Neural cell (in vitro differentiated cells): ENCODE measurements around the gene LRRC27. TPM values are rescaled to one million over a fixed set of nuclear protein-coding genes. Genes with fewer than 3 reads are reported as not detected.

Experiments used
- H2AFZ ChIP-seq: fragments of 200-600, 300-800 bp; sonication (generic), shearing (Covaris generic); 2 replicates; pipeline ENCODE4 v1.6.0; 2014; ENCODE audit warnings: low read depth, mild to moderate bottlenecking, antibody characterized with exemption, low read length, moderate library complexity
- H3F3A ChIP-seq: fragments of 200-600 bp; shearing (Covaris generic); 2 replicates; pipeline ENCODE4 v1.6.1; 2016; ENCODE audit warnings: mild to moderate bottlenecking, moderate library complexity, mixed read lengths, antibody characterized with exemption, low read length; ENCODE audit not compliant: insufficient read depth, poor library complexity, severe bottlenecking
- H3K27ac ChIP-seq: fragments of 200-600, 300-800 bp; sonication (generic), shearing (Covaris generic); 2 replicates; pipeline ENCODE4 v1.5.1; 2014; ENCODE audit warnings: mild to moderate bottlenecking, low read length, moderate library complexity
- H3K27me3 ChIP-seq: fragments of 300-800, 200-600 bp; sonication (generic), shearing (Covaris generic); 2 replicates; pipeline ENCODE4 v1.6.0; 2014; ENCODE audit warnings: mild to moderate bottlenecking, low read depth, low read length, moderate library complexity; ENCODE audit not compliant: insufficient read depth
- H3K36me3 ChIP-seq: fragments of 300-800, 200-600 bp; sonication (generic), shearing (Covaris generic); 2 replicates; pipeline ENCODE4 v1.5.1; 2014; ENCODE audit warnings: mild to moderate bottlenecking, antibody characterized with exemption, low read length, moderate library complexity; ENCODE audit not compliant: insufficient read depth
- H3K4me2 ChIP-seq: fragments of 300-800, 200-600 bp; sonication (generic), shearing (Covaris generic); 2 replicates; pipeline ENCODE4 v1.6.0; 2014; ENCODE audit warnings: mild to moderate bottlenecking, low read length
- H3K4me3 ChIP-seq: fragments of 300-800, 200-600 bp; sonication (generic), shearing (Covaris generic); 2 replicates; pipeline ENCODE4 v1.5.1; 2014; ENCODE audit warnings: mild to moderate bottlenecking, low read length, moderate library complexity
- H3K79me2 ChIP-seq: fragments of 200-600 bp; shearing (Covaris generic); replicated peaks from 2 replicates; pipeline ENCODE4 v1.6.0; 2014; ENCODE audit warnings: mild to moderate bottlenecking, low read length, moderate library complexity; ENCODE audit not compliant: insufficient read depth
- H3K9ac ChIP-seq: fragments of 300-800, 200-600 bp; sonication (generic), shearing (Covaris generic); 2 replicates; pipeline ENCODE4 v1.6.1; 2016; ENCODE audit warnings: mild to moderate bottlenecking, low read length, mixed read lengths
- H3K9me2 ChIP-seq: fragments of 200-600 bp; shearing (Covaris generic); 2 replicates; pipeline ENCODE4 v1.6.1; 2016; ENCODE audit warnings: mild to moderate bottlenecking, low read length, mixed read lengths; ENCODE audit not compliant: insufficient read depth
- H3K9me3 ChIP-seq: fragments of 200-600, 300-800 bp; sonication (generic), shearing (Covaris generic); 2 replicates; pipeline ENCODE4 v1.6.1; 2016; ENCODE audit warnings: mild to moderate bottlenecking, mixed run types, low read length, moderate library complexity, mixed read lengths
- H4K20me1 ChIP-seq: fragments of 200-600 bp; shearing (Covaris generic); 2 replicates; pipeline ENCODE4 v1.6.1; 2016; ENCODE audit warnings: mild to moderate bottlenecking, mixed run types; ENCODE audit not compliant: insufficient read depth
- EP300 ChIP-seq: fragments of 450-650 bp; conservative IDR thresholded peaks from 2 replicates; pipeline ENCODE4 v1.6.1; 2014; ENCODE audit warnings: antibody characterized with exemption, mild to moderate bottlenecking, moderate library complexity; ENCODE audit not compliant: poor library complexity, severe bottlenecking
- EZH2 ChIP-seq: fragments of 200-600, 300-800 bp; shearing (Covaris generic), sonication (generic); IDR thresholded peaks from 2 replicates; pipeline ENCODE4 v1.6.1; 2014; ENCODE audit warnings: antibody characterized with exemption, low read length, borderline replicate concordance, mild to moderate bottlenecking; ENCODE audit not compliant: insufficient read depth, poor library complexity, severe bottlenecking
- MXI1 ChIP-seq: fragments of 450-650 bp; conservative IDR thresholded peaks from 2 replicates; pipeline ENCODE4 v1.6.1; 2014; ENCODE audit warnings: antibody characterized with exemption, mild to moderate bottlenecking; ENCODE audit not compliant: poor library complexity, severe bottlenecking
- POLR2AphosphoS5 ChIP-seq: IDR thresholded peaks from 2 replicates; pipeline ENCODE4 v1.6.1; 2012
- RAD21 ChIP-seq: fragments of 450-650 bp; conservative IDR thresholded peaks from 2 replicates; pipeline ENCODE4 v1.6.1; 2014; ENCODE audit warnings: antibody characterized with exemption, mild to moderate bottlenecking, moderate library complexity
- SMC3 ChIP-seq: fragments of 450-650 bp; conservative IDR thresholded peaks from 2 replicates; pipeline ENCODE4 v1.6.1; 2014; ENCODE audit warnings: antibody characterized with exemption, mild to moderate bottlenecking, moderate library complexity; ENCODE audit not compliant: poor library complexity
- TAF1 ChIP-seq: IDR thresholded peaks from 2 replicates; pipeline ENCODE4 v1.6.1; 2012; ENCODE audit warnings: low read depth
- polyA plus RNA-seq: library from polyadenylated mRNA; depleted of rRNA; stranded (reverse); fragments of >200 nt; gene quantifications from 2 replicates; pipeline ENCODE4 v1.2.3, GENCODE V29; 2014
- TF ChIP-seq, protein P1 (sequence below): fragments of 450-650 bp; IDR thresholded peaks from 2 replicates; pipeline ENCODE4 v1.5.1; 2014; ENCODE audit warnings: antibody characterized with exemption, mild to moderate bottlenecking, moderate library complexity; ENCODE audit not compliant: poor library complexity, severe bottlenecking
- TF ChIP-seq, protein P2 (sequence below): IDR thresholded peaks from 2 replicates; pipeline ENCODE4 v1.6.1; 2012; ENCODE audit warnings: borderline replicate concordance

LRRC27 gene
- polyA plus RNA-seq, 1 donor from 2014 or later = 26.7 TPM

- no peak overlapping the region for H2AFZ ChIP-seq
- H3K9me2 ChIP-seq = no peaks in the 10 kb centered on the region
- no peak overlapping the region for H3K4me3 ChIP-seq
- no peaks in the 10 kb centered on the region for H3K36me3 ChIP-seq
- H3K79me2 ChIP-seq = no peaks in the 10 kb centered on the region
- TF ChIP-seq SMC3 = no peak
- TF ChIP-seq, protein P1, sequence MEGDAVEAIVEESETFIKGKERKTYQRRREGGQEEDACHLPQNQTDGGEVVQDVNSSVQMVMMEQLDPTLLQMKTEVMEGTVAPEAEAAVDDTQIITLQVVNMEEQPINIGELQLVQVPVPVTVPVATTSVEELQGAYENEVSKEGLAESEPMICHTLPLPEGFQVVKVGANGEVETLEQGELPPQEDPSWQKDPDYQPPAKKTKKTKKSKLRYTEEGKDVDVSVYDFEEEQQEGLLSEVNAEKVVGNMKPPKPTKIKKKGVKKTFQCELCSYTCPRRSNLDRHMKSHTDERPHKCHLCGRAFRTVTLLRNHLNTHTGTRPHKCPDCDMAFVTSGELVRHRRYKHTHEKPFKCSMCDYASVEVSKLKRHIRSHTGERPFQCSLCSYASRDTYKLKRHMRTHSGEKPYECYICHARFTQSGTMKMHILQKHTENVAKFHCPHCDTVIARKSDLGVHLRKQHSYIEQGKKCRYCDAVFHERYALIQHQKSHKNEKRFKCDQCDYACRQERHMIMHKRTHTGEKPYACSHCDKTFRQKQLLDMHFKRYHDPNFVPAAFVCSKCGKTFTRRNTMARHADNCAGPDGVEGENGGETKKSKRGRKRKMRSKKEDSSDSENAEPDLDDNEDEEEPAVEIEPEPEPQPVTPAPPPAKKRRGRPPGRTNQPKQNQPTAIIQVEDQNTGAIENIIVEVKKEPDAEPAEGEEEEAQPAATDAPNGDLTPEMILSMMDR = no peak
- TF ChIP-seq MXI1 = no peak
- no peak for TF ChIP-seq RAD21
- no peak for TF ChIP-seq EZH2
- TF ChIP-seq EP300 = no peak
- TF ChIP-seq POLR2AphosphoS5 = no peak
- TF ChIP-seq TAF1 = no peak
- TF ChIP-seq, protein P2, sequence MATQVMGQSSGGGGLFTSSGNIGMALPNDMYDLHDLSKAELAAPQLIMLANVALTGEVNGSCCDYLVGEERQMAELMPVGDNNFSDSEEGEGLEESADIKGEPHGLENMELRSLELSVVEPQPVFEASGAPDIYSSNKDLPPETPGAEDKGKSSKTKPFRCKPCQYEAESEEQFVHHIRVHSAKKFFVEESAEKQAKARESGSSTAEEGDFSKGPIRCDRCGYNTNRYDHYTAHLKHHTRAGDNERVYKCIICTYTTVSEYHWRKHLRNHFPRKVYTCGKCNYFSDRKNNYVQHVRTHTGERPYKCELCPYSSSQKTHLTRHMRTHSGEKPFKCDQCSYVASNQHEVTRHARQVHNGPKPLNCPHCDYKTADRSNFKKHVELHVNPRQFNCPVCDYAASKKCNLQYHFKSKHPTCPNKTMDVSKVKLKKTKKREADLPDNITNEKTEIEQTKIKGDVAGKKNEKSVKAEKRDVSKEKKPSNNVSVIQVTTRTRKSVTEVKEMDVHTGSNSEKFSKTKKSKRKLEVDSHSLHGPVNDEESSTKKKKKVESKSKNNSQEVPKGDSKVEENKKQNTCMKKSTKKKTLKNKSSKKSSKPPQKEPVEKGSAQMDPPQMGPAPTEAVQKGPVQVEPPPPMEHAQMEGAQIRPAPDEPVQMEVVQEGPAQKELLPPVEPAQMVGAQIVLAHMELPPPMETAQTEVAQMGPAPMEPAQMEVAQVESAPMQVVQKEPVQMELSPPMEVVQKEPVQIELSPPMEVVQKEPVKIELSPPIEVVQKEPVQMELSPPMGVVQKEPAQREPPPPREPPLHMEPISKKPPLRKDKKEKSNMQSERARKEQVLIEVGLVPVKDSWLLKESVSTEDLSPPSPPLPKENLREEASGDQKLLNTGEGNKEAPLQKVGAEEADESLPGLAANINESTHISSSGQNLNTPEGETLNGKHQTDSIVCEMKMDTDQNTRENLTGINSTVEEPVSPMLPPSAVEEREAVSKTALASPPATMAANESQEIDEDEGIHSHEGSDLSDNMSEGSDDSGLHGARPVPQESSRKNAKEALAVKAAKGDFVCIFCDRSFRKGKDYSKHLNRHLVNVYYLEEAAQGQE = no peak
- no peak overlapping the region for H3K4me2 ChIP-seq
- no peaks in the 10 kb centered on the region for H3K27me3 ChIP-seq
- no peaks in the 10 kb centered on the region for H3K9me3 ChIP-seq
- no peaks in the 10 kb centered on the region for H3F3A ChIP-seq
- H4K20me1 ChIP-seq = no peaks in the 10 kb centered on the region
- H3K27ac ChIP-seq = no peak overlapping the region
- no peak overlapping the region for H3K9ac ChIP-seq
These were observed 77.7 kb downstream of the LRRC27 start for GRCh38 chr10:132409667-132410028.

- no peaks in the 10 kb centered on the region for H3K36me3 ChIP-seq
- no peaks in the 10 kb centered on the region for H3K9me3 ChIP-seq
- TF ChIP-seq, protein P1 = no peak
- TF ChIP-seq EP300 (no peak), EZH2 (no peak), POLR2AphosphoS5 (no peak), TAF1 (no peak), MXI1 (no peak), RAD21 (no peak), SMC3 (no peak)
- TF ChIP-seq, protein P2 = no peak
- H3K9me2 ChIP-seq = no peaks in the 10 kb centered on the region
- no peaks in the 10 kb centered on the region for H3K27me3 ChIP-seq
- H3K27ac ChIP-seq = no peak overlapping the region
- H3K79me2 ChIP-seq = no peaks in the 10 kb centered on the region
- H3F3A ChIP-seq = no peaks in the 10 kb centered on the region
- no peaks in the 10 kb centered on the region for H4K20me1 ChIP-seq
- H3K4me3 ChIP-seq = no peak overlapping the region
- H3K9ac ChIP-seq = no peak overlapping the region
- H2AFZ ChIP-seq = no peak overlapping the region
- no peak overlapping the region for H3K4me2 ChIP-seq
These were observed 78.2 kb downstream of the LRRC27 start for GRCh38 chr10:132410056-132410778.
